GM21786 (cell line): ENCODE results near the gene SSH3.
"Not testable (repeated sequence)": the region's sequence is repeated elsewhere in the genome, so short reads cannot be mapped to it uniquely, and the experiment has no call there.

Experiments used
- ATAC-seq: cut with Tn5 transposase; IDR thresholded peaks from one replicate; pipeline ENCODE4 v1.9.1; 2021; ENCODE audit not compliant: unreplicated experiment

The SSH3 gene

DNA sequence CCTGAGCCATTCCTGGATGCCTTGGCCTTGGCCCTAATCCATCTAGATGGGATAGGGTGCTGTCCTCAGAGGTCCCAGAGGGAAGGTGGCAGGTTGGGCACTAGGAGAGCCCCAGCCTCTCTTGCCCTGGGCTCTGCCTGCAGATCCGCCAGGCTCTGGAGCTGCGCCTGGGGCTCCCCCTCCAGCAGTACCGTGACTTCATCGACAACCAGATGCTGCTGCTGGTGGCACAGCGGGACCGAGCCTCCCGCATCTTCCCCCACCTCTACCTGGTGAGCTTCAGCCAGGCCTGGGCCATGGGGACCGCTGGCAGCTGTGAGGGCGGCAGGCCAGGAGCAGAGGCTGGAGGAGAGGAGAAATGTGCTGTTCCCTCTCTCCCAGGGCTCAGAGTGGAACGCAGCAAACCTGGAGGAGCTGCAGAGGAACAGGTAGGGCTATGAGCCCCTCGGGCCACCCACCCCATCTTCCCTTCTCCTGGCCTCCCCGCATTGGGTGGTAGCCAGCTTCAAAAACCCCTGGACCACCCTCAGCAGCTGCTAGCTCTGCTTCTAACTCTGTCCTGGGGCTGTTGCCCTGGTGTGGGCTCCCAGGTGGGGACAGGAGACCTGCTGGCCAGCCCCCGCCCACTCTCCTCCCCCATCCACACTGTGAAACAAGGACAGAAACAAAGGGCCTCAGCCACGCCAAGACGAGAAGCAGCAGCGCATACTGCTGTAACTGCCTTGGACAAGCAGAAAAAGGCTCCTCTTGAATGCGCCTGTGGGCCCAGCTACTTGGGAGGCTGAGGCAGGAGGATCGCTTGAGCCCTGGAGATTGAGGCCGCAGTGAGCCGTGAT is 4.9 kb downstream of the SSH3 start:
- ATAC-seq = no peak

DNA sequence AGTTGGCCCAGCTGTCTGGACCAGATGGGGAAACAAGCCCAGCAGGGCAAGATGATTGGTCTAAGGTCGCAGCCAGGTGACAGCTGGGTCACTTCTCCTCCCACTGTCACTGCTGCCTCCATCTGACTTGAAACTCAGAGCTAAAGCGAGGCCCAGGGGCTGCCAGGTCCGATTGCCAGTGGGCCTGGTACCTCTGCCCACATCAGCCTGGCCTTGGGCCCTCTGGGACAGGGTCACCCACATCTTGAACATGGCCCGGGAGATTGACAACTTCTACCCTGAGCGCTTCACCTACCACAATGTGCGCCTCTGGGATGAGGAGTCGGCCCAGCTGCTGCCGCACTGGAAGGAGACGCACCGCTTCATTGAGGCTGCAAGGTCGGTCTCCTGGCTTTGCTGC is 5.8 kb downstream of the SSH3 start:
- no peak for ATAC-seq

GRCh38 chr11:67309661-67310061 is 6.3 kb downstream of the SSH3 start:
- no peak for ATAC-seq

GRCh38 chr11:67310246-67311050 is 7.1 kb downstream of the SSH3 start:
- no peak for ATAC-seq

DNA sequence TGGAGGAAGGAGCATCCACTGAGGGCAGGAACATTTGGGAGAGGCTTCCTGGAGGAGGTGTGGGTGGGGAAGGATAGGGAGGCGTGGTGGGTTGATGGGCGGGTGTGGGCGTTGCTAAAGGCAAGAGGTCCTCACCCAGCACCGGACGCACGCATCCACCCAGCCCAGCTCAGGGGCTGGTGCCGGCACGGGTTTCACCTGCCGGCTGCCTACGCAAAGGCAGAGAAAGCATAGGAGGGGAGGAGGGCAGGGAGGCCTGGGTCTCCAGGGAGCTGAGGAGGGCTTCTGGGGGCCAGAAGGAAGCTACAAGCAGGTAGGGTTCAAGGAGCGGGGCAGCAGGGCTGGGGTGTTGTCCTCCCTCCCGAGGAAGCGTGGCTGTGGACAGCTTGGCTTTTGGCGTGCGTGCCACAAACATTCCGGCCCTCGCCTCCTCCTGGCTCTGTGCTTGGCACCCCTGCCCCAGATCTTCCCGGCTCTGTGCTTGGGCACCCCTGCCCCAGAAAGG is 7.8 kb downstream of the SSH3 start:
- no peak for ATAC-seq

GRCh38 chr11:67311556-67312082 is 8.3 kb downstream of the SSH3 start:
- ATAC-seq = no peak

- no peak for ATAC-seq
These were observed 9.1 kb downstream of the SSH3 start for GRCh38 chr11:67312187-67313021.

DNA sequence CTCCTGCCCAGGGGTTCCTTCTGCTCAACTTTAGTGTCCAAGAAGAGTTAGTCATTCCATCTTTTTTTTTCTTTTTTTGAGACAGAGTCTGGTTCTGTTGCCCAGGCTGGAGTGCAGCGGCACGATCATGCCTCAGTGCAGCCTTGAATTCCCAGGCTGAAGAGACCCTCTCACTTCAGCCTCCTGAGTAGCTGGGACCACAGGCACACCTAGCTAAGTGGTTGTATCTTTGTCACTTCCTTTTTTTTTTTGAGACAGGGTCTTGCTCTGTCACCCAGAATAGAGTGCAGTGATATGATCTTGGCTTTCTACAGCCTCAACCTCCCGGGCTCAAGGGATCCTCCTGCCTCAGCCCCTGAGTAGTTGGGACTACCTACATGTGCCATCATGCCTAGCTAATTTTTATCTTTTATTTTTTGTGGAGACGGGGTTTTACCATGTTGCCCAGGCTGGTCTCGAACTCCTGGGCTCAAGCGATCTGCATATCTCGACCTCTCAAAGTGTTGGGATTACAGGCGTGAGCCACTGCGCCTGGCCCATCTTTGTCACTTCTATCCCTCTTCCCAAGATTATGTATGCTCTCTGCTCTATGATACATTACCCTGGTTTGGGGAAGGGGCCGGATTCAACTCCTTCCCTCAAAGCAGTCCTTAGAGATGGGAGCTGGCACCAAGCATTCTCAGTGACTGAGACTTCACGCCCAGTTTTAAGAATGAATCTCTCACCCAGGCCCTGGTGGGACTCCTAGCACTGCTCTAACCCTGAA is 10.0 kb downstream of the SSH3 start:
- ATAC-seq = no peak

GRCh38 chr11:67314218-67314617 is 10.9 kb downstream of the SSH3 start:
- no peak for ATAC-seq

DNA sequence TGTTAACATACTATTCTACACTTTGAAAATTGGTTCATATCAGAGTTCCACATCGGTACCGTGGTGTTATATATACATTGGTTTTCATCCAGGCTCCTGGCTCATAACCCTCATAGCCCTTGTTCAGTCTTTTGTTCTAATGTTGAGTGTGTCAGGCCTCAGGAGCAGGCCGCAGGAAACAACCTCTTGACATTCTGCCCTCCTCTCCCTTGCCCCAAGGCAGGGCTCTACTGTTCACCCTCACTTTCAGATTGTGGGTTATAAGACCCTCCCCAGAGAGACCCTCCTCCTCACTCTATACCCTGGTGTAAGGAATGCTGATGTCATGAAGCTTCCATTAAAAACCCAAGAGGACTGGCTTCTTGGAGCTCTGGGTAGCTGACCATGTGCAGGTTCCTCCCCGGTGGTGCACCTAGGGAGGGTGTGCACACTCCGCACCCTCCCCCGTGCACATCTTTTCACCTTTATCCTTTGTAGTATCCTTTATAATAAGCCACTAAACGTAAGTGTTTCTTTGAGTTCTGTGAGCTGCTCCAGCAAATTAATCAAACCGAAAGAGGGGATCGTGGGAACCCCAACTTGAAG is 12.1 kb downstream of the SSH3 start:
- no peak for ATAC-seq

DNA sequence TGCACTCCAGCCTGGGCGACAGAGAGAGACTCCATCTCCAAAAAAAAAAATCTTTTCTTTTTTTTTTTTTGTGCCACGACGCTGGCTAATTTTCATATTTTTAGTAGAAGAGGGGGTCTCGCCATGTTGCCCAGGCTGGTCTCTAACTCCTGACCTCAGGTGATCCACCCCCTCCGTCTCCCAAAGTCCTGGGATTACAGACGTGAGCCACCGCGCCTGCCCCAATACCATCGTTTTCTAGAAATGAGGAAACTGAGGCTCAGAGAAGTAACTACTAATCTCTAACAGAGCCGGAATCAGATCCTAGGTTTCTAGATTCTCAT is 13.5 kb downstream of the SSH3 start:
- no peak for ATAC-seq

DNA sequence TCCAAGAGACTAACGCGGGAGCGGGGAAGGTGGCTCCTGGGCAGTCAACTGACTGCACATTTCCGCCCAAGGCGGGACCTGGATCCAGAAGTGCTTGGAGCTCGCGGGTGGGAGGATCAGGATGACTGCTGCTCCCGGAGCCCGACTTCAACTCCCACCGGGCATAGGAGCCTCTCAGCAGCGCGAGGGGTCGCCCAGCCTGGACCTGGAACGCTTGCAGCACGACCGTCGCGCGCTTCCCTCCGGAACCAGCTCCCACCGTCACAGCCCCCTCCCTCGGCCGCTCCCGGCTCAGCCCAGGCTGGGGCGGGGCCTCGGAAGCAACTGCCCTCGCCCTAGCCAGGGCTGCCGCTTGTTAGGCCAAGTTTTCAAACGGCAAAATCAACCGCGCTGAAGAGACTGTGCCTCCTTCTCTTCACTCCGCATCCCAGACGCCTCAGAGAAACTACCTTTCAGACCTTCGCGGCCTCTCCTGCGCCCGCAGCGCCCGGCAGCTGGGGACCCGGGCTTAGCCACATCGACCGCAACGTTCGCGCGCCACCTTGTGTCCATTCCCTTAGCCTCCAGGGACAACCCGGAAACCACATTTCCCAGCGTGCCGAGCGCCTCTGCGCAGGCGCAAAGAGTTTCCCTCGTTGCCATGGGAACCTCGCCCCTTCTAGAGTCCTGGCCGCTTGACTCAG is 14.0 kb downstream of the SSH3 start:
- ATAC-seq = peak; percentile 64

DNA sequence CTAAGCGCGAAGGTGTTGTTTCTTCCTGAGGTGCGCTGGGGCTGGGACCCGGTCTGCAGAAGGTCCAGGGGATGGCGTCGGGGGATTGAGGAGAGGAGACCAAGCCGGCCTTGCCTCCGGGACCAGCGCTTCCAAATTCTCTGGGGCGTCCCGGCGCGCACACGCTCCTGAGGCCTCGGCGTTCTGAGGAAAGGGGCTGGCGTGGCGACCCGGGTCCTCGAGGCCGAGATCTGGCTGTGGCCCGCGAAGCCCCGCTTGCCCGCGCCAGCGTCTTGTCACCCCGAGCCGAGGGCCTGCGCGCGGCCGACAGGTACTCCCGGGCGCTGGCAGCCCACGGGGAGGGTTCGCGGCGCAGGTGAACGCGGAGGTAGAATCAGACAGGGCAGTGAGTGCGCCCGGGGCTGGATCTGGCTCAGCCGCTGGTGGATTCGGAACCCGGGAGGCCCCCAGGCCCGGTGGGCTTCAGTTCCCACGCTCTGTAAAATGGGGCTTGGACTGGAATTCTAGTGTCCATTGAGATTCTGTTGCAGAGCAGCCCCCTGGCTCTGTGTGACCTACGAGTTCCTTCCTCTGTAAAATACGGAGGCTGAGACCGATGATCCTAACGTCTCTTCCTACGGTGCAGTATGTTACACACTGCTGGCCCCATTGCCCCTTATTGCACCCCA is 14.7 kb downstream of the SSH3 start:
- peak; percentile 13 for ATAC-seq

DNA sequence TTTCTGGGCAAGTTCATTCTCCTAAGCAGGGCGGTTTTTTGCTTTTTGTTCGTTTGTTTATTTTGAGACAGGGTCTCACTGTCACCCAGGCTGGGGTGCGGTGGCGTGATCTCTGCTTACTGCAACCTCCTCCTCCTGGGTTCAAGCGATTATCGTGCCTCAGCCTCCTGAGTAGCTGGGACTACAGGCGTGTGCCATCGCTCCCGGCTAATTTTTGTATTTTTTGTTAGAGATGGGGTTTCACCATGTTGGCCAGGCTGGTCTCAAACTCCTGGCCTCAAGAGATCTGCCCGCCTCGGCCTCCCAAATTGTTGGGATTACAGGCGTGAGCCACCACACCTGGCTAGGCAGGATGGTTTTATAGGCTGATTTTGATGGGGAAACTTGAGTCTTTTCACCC is 15.5 kb downstream of the SSH3 start:
- not testable (repeated sequence) for ATAC-seq

DNA sequence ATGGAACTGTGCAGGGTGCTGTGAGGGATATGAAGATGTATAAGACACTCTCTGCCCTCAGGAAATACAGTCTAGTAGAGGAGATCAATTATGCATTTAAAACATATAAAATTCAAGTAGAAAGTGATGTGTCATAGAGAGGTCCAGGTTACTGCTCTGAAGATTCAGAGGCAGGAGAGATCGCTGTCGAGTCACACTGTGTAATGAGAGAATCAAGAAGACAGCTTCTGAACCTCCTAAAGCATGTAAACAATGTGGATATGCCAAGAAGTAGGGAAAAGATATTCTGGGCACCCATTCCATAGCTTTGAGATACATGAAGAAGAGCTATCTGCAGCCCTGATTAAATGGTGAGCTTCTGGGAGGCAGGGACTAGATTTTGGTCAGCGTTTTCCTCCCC is 16.7 kb downstream of the SSH3 start:
- ATAC-seq = no peak

DNA sequence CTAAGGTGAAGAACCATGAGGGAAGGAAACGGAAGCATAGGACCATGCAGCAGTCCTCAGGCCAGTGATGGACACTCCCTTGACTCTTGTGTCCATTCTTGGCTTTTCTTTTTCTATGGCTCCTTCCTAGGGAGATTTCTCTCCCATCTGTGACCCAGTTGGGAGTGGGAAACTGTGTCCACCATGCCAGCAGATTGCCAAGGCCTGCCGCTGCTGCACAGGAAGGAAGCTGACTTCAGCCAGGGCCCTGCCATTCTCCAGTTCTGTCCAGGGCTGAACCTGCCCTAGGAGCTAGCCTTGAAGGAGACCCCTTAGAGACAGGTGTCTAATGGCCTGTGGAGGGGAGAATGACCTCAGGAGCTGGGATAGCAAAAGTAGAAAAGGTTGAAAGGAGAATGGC is 17.4 kb downstream of the SSH3 start:
- no peak for ATAC-seq

DNA sequence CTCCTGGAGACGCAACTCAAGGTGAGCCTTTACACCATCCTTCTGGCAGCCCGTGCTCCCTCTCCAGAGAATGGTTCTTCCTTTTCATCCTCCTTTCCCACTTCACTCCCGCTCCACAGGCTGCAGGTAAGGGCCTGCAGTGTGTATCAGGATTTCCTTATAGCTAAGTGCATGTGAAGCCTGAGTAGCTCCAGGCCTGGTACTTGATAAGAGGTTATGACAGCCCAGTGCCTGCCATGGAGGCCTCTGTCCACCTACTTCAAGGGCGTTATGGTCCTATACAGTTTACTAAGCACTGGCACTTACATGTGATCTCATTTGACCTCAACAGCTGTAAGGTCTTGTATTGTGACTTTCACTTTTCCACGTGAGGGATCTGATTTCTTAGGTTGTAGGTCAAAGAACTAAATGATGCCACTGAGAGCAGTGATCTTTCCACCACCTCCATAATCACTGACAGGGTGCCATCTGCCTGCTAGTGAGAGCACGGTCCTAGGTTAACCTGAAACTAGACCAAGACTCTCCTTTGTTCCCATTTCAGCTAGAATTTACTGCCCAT is 18.1 kb downstream of the SSH3 start:
- no peak for ATAC-seq

GRCh38 chr11:67322049-67322448 is 18.7 kb downstream of the SSH3 start:
- ATAC-seq = no peak

DNA sequence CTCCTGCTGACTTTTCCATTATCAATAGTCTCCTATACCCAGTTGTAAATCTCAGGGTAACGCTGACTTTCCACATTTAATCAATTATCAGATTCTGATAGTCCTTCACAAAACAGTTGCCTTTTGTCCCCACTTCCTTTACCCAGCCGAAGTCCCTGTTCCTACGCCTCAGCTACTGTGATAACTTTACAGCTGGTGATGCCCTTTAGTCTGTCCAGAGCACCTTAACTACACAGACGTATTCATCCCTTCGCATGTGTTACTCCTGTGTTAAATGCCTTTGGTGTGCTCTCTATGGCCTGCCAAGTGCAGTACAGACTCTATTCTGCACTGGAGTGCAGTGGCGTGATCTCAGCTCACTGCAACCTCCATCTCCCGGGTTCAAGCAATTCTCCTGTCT is 20.2 kb downstream of the SSH3 start:
- ATAC-seq = no peak
